HS-27A (cell line): Measurements from ENCODE around the gene ATP6AP1.

Experiments
- DNase-seq: peaks from one replicate; pipeline ENCODE4 v3.0.0-alpha.2; 2012; ENCODE audit warnings: low read depth, missing footprints

ATP6AP1 gene

DNA sequence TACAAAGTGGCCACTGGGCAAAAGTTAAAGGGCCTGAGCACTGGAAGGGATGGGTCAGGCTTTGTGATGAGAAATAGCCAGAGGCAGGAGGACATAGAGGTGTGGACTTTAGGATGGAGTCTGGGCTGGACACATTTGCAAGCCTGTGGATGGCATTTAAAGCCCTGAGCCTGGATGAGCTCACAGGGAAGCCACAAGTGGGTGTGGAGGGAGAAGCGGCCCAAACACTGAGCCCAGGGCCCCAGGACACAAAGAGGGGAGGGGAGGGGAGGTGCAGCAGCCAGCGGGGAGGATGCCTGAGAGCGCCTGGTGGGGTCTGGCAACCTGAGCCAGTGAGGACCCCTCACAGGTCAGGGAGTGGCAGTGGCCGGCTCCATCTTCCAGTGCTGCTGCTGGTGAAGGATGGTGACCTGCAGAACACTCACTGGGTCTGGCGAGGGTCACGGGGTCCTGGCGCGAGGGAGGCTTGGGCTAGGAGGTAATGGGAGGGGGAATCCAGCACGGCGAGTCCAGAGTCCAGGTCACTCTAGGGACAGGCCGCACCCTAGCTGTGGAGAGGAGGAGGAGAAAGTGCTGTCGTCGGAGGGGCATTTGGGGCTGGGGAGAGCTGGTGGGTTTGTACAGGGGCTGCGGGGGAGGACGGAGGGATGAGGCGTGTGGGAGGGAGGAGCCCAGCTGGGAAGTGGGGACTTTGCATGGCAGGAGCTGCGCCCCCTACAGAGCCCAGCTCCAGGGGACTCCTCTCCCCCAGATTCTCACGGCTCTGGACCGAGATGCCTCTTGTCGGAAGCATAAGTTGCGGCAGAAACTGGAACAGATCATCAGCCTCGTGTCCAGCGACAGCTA is 43.6 kb downstream of the ATP6AP1 start:
- DNase-seq = no peak

DNA sequence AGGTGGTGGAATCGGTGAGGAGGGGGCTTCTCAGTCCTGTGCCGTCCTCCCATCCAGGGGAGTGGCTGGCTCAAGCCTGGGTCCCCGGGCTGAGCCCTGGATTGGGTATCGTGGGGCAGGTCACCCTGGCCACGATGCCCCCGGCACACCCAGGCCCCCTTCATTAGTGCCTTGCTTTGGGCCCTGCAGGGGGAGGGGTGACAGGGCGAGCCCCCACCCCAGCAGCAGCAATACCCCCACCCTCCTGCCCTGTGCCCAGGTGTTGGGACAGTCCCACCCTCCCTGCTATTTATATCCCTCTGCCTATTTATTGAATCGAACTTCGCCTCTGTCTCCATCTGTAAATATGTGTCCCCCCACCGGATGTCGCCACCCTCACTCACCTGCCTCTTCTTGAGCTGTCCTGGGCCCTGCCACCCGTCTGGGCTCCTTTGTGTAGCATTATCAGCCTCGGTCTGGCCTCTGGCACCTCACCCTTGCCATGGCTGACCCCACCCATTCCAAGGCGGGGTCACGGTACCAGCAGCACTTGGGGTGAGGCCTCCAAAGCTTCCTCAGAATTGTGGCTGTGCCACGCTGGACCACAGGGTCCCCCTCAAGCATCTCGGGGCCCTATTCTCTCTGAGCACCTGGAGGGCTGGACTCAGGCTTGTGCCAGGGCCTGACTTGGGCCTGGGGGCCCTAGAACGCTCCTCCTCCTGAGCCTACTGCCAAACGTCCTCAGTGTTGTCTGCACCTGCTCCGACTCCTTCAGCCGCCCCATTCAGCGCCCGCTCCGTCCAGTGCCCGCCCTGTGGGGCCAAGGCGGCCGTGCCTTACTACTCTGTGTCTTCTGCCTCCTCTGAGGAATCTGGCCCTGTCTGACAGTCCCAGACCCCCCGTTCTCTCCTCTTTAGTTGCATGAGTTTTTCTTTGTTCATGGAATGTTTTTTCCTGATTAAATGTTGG is 44.5 kb downstream of the ATP6AP1 start:
- no peak for DNase-seq

DNA sequence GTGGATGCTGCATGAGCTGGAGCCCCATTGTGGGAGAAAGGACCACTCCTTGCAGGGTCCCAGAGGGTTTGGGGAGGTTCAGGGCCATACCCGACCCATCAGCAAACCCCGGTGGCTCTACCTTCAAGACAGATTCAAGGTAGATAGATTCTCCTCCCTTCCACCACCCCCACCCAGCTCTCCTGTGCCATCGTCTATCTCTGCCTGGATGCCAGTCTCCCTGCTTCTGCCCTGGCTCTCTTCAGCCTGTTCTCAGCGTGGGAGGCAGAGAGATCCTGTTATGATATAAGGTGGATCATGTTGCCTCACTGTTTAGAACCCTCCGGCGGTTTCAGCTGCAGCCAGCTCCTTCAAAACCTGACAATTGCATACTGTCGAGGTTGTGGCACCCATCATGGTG is 45.2 kb downstream of the ATP6AP1 start:
- DNase-seq = no peak

DNA sequence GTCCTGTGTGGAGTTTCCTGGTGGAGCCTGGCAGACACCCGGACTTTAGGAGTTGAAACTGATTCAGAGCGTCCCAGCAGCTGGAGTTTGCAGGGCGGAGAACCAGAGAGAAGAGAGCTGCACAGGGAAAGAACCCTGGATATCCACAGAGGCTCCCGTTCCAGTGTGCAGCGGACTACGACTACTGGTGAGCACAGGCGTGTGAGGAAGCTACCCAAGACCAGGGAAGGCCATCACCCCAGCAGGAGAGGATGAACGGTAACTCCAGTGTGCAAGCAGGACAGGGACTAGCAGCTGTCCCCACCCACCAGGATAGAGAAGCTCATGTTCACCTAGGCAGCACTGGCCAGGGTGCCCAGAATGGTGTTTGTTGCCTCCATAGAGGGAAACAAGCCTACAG is 48.3 kb downstream of the ATP6AP1 start:
- DNase-seq = no peak

DNA sequence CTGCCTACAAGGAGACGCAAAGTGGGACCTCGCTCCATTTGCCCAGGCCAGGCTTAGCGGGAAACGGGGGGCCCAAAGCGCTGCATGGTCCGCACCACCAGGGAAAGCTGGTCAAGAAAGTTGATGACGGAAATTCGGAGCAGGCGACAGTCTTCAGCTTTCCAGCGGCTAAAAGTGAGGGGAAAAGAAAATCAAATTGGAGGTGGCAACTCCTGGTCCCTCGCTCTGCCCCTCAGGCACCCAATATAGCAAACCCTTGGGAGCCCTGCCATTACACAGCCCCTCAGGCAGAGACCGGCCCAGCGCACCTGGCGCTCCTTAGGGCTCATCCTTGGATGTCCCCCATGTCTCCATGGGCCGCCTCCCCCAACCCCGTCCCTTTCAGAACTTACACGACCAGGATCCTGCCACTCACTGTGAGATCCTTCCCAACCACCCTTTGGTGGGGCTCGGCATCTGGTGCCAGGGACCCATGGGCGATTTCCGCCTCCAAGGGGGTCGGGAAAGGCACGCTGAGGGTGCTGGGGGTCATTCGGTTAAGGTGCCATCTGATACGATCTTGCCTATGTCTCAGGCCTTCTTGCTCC is 49.5 kb downstream of the ATP6AP1 start:
- DNase-seq = no peak

DNA sequence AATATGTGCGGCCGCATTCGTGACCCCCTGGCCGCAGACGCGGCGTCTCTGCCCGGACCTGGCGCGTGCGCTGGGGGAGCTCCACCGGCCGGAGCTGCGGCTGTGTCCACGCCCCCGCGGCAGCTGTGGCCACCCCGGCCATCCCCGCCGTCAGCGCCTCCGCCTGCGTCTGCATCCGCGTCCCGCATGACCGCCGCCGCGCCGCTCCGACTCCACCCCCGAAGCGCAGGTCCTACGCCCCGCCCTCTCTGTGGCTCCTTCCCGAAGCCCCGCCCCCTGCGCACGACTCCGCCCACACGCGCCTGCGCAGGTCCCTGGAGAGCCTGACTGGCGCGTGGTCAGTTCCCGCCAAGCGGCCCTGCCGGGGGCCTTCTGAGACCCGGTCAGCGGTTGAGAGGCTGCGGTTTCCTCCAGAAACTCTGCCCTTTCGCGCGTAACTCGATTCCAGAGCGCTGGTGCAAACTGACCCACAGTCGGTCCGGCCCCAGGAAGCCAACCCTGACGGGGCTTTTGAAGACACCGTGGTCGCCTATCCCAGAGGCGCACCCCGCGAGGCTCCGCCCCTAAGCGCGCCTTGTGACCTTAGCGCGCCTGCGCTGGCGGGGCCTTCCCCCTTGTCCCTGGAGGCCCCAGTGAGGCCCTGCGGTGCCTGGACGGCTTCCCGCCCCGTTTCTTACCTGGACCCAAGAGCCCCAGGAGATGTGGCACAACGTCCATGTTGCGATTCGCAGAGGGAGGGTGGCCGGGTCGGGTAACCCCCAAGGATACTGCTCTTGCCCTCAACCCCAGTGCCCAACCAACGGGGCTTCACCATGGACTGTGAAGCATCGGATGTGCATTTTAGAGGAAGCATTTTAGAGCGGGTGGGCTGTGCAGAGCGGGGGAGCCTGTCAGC is 50.5 kb downstream of the ATP6AP1 start, which contains the start of gene LAGE3:
Gene LAGE3 (minus strand): TSS at position 554 of the 895 bp plus-strand sequence. CDS start 366 bp downstream, at position 188.
- peak; percentile 62 for DNase-seq

DNA sequence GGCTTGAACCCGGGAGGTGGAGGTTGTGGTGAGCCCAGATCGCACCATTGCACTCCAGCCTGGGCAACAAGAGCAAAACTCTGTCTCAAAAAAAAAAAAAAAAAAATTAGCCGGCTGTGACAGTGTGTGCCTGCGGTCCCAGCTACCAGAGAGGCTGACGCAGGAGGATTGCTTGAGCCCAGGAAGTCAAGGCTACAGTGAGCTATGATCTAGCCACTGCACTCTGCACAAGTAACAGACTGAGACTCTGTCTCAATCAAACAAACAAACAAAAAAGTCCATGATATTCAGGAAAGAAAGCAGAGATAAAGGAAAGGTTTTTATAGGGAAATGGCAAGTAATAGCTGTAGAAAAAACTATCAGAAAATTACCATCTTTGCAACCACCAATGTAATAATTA is 52.7 kb downstream of the ATP6AP1 start:
- DNase-seq = no peak

DNA sequence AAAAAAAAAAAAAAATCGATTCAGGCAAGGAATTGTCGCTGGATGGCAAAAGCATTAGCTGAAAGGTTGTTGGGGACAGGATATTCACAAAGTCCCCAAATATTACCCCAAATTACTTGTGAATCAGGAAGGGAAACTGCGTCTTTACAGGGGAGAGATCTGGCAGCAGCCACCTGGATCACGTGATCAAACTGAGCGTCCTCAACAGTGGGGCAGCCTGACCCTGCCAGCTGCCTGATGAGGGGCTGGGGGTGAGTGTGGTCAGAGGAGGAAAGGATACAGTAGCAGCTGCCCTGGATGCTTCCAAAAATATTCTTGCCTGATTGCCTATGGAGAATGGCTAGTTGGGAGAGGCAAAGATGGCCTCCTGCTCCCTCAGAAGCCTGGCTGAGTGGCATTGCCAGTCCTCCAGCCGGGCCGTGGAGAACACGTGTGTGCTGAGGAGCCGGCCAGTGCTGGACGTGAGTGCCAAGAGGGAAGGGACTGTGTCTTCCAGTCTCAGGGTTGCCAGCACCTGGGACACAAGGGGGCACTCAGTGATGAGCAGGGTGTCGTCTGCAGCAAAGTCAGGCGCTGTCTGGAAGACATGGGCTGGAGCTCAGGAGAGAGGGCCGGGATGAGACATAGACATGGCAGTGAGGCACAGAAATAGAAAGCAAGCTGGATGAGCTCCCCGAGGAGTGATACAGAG is 53.6 kb downstream of the ATP6AP1 start:
- no peak for DNase-seq

DNA sequence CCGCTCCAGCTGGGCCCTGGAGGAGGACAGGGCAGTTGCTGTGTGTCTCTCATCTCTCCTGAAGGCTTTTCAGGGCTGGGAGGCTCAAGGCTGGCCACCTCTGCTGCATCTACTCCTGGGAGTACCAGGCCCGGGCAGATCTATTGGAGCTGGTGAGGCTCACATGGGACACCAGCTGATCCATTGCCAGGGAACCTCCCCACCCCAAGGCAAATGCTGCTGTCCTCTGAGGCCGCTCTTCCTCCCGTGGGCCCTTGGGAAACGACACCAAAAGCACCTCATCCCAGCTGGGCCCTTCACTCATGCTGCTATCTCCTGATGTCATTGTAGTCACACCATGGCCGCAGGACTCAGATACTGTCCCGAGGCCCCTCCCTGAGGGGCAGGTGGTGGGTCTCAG is 54.3 kb downstream of the ATP6AP1 start:
- no peak for DNase-seq

DNA sequence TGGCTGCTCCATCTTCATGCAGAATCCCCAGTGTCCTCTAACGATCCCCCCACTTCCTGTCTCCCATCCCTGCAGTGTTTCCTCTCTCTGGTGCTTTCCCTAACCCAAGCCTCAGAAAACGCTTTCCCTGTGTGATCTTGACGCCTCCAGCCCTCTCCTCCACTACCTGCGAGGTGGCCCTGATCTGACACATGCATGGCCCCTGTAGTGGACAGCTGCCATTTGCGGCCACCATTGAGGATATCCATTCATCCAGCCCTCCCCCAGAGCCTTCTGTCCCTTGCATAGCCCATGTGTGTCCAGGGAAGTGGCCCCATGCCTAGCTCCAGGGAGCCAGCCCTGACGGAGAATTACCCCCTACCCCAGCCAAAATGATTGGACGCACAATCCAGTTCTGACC is 54.8 kb downstream of the ATP6AP1 start:
- no peak for DNase-seq

DNA sequence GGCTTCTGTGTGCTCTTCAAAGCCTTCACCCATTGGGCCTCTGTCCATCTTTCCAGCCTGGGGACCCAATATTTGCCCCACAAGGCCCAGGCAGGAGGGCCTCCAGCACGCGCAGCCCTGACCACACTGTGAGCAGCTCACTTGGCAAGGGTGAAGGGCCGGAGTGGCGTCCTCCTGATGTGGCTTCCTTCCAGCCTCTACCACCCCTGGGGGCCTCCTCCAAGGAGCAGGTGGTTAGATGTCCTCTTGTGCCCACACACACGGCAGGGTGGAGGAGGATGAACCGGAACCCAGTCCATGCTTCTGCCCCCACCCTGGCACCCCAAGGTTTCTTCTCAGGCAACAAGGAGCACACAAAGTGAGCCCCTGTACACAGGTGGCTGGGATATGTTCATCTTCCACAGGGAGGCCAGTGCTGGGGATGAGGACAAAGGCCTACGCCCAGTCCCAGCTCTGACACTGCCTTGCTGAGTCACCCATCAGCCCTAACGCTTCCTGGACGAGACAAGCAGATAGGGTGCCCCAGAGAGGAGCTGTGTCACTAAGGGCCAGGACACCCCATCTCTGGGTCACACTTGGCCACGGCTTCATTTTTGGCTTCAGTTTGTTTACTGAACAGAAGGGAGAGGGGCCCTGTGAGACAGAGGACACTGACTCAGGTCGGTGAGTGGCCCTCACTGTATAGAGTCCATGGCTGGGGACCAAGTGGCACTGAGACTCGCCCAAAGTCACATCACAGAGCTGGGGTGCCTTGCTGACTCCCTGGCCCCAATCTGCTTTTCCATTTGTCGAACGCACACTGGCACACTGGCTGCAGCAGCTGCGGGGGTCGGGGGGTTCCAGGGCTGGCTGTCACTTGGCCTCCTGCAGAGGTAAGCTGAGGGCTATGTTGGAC is 56.0 kb downstream of the ATP6AP1 start:
- no peak for DNase-seq

DNA sequence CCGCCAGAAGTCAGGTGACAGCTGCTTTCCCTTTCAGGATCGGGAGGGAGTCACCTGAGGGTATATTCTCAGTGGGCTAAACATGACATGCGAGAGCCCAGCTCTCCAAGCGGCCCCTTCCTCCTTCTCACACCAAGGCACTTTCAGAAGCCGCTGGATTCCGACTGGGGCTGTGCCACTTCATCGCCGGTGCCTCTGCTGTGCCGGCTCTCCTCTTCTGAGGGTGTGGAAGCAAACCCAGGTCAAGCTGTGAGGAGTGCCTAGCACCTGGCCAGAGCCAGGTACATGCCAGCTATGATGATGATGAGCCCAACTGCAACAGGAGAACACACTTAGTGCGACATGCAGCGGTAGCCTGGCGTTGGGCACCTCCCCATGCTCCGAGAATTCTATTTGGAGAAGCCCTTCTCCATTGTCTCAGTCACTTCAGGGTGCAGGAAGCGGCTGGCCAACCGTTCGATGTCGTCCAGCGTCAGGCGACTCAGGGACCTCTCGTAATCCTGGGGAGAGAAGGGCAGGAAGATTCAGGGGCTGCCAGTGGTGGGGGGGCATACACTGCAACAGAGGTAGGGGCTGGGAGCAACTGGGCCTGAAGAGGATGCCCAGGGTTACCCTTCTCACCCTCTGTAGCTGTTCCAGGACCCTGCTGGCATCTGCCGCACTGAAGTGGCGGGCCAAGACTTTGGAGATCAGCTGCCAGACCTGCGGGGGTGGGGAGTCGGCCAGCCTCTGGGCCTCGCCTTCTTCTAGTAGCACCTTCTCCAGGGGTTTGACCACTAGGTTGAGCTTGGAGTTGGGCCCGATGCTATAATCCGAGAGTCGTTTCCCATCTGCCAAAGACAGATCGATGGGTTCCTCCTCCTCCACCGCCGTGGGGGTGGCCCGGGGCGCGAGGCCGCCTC is 56.9 kb downstream of the ATP6AP1 start:
- DNase-seq = no peak

DNA sequence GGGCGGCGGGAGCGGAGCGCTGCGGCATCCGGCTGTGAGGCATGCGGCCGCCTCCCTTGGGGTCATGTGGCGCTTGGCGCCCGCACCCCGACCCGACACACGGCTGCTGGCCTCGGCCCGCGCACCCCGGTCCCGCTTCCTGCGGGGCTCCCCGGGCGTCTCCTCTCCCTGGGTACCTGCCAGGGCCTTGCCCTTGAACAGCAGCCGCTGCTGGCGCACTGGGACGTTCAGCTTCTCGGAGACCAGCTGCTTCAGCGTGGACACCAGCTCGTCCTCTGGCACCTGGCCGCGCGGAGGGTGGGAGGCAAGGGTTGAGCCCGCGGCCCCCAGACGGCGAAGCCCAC is 57.5 kb downstream of the ATP6AP1 start:
- DNase-seq = no peak
